C4-2B (cell line): Measurements from ENCODE around the gene AGBL1.

Experiments used
- ZFX ChIP-seq: fragments of 450-650 bp; IDR thresholded peaks from 2 replicates; pipeline ENCODE4 v1.6.1; 2017
- TF ChIP-seq, protein P1 (sequence below): fragments of 450-650 bp; conservative IDR thresholded peaks from 2 replicates; pipeline ENCODE4 v1.5.1; 2017; ENCODE audit warnings: mild to moderate bottlenecking

DNA sequence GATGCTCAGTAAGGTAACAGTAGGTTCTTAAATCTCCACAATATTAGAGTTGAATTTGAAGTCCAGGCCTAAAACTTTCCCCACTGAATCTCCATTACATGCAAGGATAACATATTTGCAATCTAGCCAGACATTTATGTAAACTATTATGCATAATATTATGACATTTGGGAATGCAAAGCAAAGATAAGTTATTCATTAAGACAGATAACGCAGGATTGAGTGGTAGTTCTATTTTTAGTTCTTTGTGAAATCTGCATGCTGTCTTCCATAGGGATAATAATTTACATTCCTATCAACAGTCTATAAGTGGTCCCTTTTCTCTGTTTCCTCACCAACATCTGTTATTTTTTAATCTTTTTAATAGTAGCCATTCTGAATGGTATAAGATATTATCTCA, 333.5 kb downstream of the AGBL1 start:
- TF ChIP-seq, protein P1, sequence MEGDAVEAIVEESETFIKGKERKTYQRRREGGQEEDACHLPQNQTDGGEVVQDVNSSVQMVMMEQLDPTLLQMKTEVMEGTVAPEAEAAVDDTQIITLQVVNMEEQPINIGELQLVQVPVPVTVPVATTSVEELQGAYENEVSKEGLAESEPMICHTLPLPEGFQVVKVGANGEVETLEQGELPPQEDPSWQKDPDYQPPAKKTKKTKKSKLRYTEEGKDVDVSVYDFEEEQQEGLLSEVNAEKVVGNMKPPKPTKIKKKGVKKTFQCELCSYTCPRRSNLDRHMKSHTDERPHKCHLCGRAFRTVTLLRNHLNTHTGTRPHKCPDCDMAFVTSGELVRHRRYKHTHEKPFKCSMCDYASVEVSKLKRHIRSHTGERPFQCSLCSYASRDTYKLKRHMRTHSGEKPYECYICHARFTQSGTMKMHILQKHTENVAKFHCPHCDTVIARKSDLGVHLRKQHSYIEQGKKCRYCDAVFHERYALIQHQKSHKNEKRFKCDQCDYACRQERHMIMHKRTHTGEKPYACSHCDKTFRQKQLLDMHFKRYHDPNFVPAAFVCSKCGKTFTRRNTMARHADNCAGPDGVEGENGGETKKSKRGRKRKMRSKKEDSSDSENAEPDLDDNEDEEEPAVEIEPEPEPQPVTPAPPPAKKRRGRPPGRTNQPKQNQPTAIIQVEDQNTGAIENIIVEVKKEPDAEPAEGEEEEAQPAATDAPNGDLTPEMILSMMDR = no peak
- TF ChIP-seq ZFX = no peak
